CD4-positive, alpha-beta T cell treated with Interleukin-6 for 4 hours (primary cell): ENCODE data around the gene DPYD.
"Not testable (repeated sequence)": the region's sequence is repeated elsewhere in the genome, so short reads cannot be mapped to it uniquely, and the experiment has no call there.

Source experiments
- DNase-seq: peaks from one replicate; pipeline ENCODE4 v3.0.0-alpha.2; 2020; ENCODE audit warnings: mixed read lengths

DPYD gene

DNA sequence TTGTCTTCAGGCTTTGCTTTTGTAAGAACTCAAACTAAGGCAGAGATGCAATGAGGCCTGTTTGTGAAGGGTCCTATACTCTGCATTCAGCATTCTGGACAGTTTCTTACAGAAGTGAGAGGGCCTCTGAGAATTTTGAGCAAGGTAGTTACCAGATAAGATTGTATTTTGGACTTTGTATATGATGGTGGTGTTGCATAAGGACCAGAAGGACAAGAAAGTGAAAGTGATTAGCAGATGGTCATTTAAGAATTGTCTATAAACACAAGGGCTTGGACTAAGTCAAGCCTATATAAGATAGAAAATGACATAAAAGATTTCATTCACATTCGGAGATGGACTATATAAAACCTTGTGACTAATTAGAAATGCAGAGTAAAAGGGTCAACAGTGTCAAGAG is 662.2 kb downstream of the DPYD start:
- no peak for DNase-seq

DNA sequence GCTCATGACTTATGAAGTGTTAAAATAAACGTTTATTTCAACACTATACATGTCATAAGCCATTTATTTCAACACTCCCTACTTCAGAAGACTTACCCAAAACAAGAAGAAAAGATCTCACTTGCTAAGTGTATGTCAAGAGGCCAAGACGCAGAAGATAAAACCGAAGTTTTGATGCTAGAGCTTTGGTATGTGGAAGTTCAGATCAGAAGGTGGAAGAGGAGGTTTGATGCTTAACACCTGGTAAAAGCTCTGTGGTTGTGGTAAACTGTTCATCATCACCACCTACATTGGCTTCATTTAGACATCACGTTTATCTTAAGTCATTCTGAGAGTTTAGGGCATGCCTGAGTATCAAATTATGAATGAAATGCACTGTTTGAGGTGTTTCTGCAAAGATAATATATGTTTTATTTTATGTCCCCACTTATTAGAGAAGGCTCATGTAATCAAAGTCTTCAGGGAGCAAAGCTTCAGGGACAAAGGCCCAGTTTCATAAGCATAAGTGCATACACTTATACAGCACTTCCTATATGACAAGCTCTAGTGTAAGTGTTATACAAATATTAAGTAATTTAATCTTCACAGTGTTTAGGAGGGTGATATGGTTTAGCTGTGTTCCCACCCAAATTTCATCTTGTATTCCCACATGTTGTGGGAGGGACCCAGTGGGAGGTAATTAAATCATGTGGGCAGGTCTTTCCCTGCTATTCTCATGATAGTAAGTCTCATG is 665.9 kb downstream of the DPYD start:
- no peak for DNase-seq

DNA sequence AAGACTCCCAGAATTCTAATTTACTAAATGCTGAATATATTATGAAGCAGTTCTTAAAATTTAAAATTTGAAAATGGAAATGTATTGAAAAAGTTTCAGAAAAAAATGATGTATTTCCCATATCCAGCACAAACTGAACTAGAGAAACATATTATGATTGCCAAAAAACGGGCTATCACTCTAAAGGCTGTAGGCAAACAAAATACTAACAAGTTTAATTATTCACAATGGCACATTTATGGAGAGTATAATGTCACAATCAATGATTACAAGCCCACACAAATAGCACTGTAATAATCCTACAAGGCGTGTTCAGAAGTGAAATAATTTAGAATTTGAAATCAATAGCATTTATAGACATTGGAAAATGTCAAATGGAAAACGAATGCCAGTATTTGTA is 667.9 kb downstream of the DPYD start:
- DNase-seq: no peak

DNA sequence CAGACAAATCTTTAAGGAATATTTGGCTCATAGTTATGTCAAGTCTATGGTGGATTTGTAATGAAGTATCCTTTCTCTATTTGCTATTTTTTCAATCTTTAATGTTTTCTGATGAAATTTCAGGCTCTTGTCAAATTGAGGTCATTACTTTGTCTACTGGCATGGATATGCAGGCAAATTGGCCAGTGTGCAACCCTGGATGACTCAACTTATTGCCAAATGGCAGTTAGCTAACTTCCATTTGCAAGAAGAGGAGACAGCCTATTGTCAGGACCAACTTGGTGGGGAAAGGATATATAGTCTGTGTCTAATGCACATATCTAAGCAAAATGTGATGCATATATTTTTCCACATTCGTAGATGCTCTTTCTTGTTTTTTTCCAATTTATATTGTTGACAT is 668.8 kb downstream of the DPYD start:
- DNase-seq: no peak

DNA sequence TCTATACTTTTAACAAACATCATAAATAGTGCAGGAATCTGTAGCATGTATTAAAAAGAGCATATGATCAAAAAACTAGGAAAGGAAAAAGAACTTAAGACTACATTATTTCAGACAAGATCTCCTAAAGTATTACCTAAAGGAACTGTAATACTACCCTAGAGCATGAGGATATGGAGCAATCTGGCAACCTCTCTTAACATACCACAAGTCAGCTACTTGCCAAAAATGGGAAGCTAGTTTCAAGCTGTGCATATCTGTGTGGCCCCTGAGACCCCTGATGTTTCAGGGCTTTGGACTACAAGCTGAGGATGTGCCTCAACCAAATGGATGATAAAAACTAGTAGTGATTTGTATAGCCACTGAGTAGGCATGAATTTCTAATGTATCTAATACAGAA is 673.6 kb downstream of the DPYD start:
- no peak for DNase-seq

DNA sequence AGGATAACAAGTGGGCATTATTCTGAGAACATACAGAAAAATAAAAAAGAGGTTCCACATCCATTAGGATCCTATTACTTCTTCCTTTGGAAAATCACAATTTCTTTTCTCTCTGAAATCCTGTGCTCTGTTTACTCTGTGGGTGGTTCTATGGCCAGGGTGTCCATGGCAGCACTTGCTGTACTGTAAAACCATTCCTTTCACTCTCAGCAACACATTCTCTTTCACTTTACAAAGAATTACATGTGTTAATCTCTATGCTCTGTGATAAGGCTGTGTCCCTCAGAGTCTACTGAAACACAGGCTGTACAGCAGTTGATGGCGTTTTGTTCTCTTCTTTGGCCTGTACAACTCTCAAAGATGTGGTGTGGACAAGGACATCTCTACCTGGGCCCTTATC is 675.2 kb downstream of the DPYD start:
- DNase-seq: no peak

DNA sequence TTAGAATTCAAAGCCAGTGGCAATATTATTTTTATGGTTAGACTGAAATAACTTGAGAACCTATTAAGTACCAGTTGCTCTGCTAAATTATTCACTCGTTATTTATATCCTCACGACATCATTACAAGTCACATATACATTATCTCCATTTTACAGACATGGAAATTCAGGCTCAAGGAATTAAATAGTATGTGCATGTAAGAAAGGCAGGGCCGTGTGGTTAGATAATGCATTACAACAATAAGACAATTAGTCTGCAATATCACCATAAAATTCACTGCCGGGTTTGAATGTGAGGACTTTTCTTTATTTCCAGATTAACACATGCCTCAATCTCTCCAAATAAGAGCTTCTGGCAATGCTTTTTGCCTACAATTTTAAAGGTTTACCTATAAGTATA is 675.8 kb downstream of the DPYD start:
- no peak for DNase-seq

DNA sequence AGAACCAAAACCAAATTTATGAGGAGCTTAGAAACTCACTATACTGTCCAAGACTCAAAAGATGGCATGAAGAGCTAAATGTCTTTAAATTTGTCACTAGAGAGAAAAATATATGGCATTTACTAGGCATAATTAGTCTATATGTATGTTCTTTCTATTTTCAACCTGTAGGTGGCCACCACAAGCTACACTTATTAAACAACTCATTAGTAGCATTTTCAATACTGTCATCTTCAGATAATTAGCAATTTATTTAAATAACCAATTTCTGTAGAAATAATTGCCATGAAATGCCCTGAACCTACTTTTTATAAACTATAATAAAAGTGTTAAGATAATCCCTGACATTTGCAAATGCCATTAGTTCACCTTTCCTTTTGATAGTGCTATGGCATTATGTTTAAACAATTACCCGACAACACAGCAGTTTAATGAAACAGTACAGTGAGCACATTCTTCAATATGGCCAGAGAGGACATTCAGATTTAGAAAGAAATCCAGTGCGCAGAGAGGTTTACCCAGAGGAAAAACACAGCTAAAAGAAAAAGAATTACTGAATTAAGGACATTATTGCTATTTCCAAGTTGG is 676.8 kb downstream of the DPYD start:
- no peak for DNase-seq

DNA sequence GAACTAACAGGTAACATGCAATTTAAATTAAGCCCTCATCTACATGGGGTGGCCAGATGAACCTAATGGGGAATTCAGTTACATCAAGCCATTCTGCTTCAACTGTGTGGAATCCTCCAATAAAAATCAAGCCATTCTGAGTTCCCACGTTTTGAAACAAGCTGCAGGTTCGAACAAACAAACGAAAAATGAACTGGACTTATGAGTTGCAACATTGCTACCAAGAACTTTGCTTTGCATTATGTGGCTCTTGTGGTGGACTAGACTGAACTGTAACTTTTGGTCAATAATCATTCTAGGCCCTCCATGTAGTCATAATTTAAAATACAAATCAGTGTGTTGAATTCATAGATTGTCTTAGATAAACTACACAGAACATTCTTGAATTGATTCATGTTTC is 682.0 kb downstream of the DPYD start:
- no peak for DNase-seq

DNA sequence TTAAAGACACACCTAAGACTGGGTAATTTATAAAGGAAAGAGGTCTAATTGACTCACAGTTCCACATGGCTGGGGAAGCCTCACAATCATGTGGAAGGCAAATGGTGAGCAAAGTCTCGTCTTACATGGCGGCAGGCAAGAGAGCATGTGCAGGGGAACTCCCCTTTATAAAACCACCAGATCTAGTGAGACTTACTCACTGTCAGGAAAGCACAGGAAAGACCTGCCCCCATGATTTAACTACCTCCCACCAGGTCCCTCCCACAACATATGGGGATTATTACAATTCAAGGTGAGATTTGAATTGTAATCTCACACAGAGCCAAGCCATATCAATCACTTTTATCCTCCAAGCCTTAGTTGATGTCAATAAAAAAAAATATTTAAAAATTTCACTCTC is 689.5 kb downstream of the DPYD start:
- not testable (repeated sequence) for DNase-seq

DNA sequence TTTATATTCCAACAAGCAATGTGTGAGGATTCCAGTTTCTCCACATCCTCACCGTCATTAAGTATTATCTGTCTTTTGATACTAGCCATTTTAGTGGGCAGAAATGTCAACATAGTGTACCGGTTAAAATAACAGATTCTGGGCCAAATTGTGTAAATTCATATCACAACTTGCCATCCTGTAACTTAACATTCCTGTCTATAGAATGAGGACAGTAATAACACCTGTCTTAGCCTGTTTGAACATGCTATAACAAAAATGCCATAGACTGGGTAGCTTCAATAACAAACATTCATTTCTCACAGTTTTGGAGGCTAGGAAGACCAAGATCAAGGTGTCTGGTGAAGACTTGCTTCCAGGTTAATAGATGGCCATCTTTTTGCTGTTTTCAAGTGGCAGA is 708.2 kb downstream of the DPYD start:
- no peak for DNase-seq

DNA sequence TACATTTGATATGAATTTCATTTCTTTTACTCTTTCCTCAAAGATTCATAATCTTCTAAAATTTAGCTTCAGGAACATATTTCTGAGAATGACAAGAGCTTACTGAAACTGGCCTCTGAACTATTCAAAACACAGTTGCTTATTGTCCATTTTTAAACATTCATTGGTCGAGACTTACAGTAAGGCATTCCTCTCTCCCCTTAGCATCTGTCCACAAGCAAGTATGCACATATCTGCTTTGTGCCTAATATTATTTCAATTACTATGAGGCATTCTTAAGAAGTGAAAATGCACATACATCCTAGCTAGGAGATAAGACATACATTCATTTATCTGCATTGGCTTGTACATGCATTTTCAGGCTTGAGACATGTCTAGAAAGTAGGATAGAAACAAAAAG is 710.5 kb downstream of the DPYD start:
- no peak for DNase-seq

DNA sequence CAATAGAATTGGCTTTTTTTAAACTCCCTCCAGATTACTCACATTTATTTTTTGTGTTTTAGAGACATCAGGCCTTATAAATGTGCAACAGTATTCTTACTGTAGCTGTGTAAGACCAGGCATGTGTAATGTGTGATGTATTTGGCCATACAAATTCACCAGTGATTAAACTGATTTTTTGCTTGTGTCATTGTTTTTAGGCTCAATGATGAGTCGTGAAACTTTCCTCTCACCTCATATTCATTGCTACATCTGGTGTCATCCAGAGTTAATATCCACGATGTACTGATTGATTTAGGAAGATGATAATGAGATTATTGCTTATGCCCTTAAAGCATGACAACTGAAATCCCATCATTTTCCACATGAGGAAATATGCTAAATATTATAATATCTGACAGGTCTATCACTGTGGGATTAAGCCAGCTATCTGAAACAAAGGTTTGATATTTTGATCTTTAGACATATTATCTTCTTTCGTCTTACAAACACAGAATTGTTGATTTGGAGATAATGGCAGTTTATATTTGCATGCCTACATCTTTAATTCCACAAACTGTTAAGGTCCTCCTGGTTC is 711.4 kb downstream of the DPYD start:
- DNase-seq: no peak

DNA sequence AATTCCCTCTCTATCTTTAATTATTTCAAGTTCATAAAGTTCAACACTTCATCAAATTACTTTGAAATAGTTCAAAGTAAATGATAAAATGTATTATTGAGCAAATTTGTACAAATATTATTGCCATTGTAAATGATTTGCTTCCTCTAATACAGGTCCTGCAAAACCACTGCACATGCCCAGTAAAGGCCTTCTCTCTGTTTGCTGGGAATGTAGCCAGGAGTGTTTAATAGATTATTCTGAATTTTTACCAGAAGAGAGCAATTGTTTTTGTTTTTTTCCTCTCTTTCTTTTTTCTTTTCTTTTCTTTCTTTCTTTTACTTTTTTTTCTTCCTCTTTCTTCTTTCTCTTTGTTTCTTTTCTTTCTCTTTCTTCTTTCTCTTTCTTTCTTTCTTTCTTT is 713.0 kb downstream of the DPYD start:
- no peak for DNase-seq

DNA sequence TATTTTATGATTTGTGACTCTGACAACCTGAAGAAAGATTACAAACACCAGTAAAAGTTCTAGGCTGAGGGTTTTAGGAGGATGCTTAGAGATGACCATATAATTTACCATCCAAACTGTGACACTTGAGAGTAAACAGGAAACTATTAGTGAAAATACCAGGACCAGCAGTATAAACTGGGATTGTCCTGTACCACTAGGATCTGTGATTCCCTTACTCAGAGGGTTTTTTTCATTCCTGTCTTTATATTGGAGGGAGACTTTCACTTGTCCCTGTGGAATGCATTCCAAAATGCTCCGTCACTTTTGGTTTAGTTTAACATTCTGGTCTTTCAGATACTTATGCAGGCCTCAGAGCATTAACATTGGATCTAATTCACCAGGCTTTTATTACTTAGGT is 716.4 kb downstream of the DPYD start:
- no peak for DNase-seq

DNA sequence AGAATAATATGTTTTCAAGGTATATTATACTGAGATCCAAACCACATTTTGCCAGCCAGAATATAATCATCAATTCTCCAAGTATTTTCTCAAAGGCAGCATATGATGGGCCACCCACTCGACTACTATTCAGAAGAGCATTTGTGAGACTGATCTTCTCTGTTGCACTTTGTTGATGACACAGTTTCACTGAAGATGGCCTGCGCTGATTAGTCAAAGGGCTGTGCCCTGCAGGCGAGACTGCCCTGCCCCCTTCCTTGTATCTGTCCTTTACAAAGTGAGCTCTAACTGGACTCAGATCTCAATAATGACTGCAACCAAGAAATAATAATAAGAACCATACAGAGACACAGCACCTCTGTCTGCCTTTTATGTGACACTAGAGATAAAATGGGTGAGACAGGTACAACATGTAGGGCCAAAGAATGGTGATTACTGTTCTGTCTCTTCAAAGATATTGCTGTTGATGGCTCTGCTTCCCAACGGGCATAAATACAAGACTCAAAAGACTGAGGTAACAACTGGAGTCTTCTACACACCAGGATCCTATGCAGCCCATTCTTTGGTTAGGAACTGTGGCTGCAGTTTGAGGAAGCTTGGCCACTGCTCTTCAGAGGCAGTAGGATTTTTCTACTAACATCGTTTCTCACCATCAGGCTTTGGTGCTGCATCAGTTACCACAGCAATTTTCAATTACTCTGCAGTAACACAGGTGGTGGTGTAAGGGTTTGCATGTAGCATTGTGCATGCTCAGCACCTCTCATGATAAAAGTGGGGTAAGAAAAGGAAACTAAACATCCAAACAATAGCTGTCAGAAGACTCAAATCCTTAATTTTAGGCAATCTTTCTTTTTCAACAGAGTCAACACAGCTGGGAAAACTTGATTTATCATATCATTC is 718.1 kb downstream of the DPYD start:
- DNase-seq: no peak

DNA sequence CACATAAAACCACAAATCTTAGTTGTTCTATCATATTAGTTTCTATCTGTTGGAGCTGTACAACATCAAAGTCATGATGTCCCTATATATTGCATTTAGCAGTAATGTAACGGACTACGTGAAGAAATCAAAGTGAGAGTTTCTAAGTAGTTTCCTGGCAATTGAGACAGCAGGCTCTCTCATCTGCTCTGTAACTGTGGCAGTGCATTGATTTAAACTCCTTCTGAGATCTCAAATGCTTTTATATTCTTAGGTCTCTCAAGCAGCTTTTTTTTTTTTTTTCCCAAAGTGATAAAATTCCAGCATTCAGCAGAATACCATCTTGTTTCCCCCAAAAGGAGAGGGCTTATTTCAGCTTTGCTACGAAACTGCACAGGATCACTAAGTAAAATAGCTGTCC is 719.2 kb downstream of the DPYD start:
- no peak for DNase-seq

DNA sequence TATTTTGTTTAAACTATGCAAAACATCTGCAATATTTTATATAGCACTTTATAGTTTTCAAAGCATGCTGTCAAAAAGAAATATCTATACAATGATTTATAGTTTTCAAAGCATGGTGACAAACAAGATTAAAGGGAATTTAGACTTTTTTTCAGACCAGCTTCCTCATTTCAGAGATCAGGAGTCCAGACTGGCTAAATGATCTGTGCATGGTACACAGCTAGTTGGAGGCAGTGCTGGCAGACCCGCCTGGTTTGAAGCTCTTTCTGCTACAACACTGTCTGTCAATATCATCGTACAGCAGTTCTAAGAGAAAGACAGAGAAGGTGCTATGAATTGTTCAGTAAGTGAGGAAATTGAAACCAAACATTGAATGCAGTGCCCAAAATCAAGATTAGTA is 720.2 kb downstream of the DPYD start:
- DNase-seq: no peak

DNA sequence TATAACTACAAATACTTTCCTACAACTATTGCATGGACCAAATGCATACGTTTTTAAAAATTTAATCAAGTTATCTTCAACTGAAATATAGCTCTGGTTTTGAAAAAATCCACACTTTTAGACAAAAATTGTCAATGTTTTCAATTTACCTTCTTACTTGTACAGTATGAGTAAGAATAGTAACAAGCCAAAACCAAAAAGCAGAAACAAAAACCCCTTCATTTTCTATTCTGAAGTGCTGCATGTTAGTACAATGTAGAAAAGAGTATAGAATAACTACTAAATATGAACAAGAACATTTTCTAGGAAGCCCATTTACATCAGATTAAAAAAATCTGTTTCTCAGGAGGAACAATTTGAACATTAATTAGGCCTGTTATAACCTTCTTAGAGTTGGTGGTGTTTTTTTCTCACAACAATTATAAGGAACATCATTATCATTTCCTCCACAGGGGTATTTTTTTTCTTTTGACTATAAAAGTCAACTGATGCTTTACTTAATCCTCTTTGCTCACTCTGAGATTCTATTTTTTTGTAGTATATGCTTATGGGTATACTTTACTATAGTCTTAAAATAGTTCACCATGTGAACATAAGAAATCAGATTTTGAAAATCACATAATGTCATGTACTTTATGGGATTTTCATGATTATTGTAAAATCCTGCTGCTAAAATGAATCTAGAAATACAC is 723.9 kb downstream of the DPYD start:
- no peak for DNase-seq

DNA sequence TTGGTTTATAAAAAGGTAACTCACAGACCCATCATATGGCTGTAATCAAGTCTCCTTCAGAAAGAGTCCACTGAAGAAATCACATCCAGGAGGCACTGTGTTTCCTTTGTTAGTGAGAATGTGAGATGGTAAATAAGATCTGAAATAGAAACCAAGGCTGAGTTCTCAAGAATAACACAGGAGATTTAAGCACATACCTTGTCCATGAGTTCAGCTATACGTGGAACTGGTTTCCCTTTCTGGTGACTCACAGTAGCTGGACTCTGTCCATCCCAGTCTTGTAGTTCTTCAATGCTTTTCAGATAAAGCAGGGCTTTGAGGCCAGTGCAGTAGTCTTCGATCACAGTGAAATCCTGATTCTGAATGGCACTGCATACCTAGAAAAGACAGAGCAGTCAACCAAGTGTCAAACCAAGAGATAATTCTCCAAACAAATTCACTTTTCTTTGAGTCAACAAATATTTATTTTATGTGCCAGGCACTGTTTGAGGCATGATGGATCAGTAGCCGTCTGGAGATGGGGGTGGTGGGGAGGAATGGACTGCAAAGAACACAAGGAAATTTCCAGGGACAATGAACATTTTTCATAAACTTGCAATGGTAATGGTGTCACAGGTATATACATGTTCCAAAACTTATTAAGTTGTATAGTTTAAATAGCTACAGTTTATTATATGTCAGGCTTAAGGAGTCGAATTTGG is 727.8 kb downstream of the DPYD start:
- no peak for DNase-seq

DNA sequence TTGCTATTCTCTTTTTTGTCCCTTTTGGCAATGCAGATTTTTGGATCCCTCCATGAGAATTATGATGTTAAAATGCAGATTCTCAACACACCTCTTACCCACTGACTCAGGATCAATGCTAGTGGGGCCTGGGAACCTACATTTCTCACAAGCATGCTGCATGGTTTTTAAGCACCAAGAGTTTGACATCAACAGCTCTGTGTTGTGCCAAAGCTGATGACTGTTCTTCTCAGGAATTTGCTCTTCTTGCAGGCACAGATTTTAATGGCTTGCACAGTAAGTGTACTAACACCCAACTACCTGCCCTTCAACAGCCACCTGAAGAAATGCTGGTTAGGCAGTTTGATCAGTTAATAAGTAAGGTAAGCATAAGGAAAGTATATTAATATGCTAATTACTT is 730.5 kb downstream of the DPYD start:
- DNase-seq: no peak

DNA sequence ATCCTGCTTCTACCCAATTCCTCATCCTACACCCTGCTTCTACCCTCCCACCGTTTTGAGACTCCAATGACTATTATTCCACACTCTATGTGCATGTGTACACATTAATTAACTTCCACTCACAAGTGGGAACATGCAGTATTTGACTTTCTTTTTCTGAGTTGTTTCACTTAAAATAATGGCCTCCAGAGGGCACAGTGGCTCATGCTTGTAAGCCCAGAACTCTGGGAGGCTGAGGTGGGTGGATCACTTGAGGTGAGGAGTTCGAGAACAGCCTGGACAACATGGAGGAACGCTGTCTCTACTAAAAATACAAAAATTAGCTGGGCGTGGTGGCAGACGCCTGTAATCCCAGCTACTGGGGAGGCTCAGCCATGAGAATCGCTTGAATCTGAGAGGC is 734.5 kb downstream of the DPYD start:
- DNase-seq: no peak
